ENCODE results near the gene RALGPS1.

RALGPS1 gene

GRCh38 chr9:126891676-126892075 lies 22.9 kb upstream of the RALGPS1 start:
- Histone ChIP-seq H3K27ac (replicated peaks) (no peak overlapping the region), H3K27me3 (ENCODE audit: insufficient read depth, poor library complexity, severe bottlenecking) (no peaks in the 10 kb centered on the region), H3K4me3 (replicated peaks; ENCODE audit: insufficient read depth, low read length) (no peak overlapping the region)
- DNase-seq (ENCODE audit: low read depth in 1 of 2, low spot score in 1 of 2), result no peak
- TF ChIP-seq GABPA (IDR thresholded peaks at IDR 0.05; ENCODE audit: low read depth), result no peak
- TF ChIP-seq CTCF (IDR thresholded peaks at IDR 0.05; ENCODE audit: insufficient read depth, low read length), result no peak
- no peak for TF ChIP-seq REST (IDR thresholded peaks at IDR 0.05; ENCODE audit: insufficient replicate concordance, low read depth)
- TF ChIP-seq POLR2AphosphoS5 (IDR thresholded peaks at IDR 0.05; ENCODE audit: low read depth), result no peak
- TF ChIP-seq SPI1 (IDR thresholded peaks at IDR 0.05; ENCODE audit: borderline replicate concordance, low read depth), result no peak

GRCh38 chr9:126893079-126893478 lies 21.5 kb upstream of the RALGPS1 start:
- TF ChIP-seq GABPA (IDR thresholded peaks at IDR 0.05; ENCODE audit: low read depth), result no peak
- TF ChIP-seq REST (IDR thresholded peaks at IDR 0.05; ENCODE audit: insufficient replicate concordance, low read depth), result no peak
- TF ChIP-seq POLR2AphosphoS5 (IDR thresholded peaks at IDR 0.05; ENCODE audit: low read depth), result no peak
- no peak for TF ChIP-seq CTCF (IDR thresholded peaks at IDR 0.05; ENCODE audit: insufficient read depth, low read length)
- TF ChIP-seq SPI1 (IDR thresholded peaks at IDR 0.05; ENCODE audit: borderline replicate concordance, low read depth), result no peak
- no peak for DNase-seq (ENCODE audit: low read depth in 1 of 2, low spot score in 1 of 2)

GRCh38 chr9:126894052-126894603 lies 20.5 kb upstream of the RALGPS1 start:
- TF ChIP-seq POLR2AphosphoS5 (IDR thresholded peaks at IDR 0.05; ENCODE audit: low read depth) (no peak), GABPA (IDR thresholded peaks at IDR 0.05; ENCODE audit: low read depth) (no peak), CTCF (IDR thresholded peaks at IDR 0.05; ENCODE audit: insufficient read depth, low read length) (no peak), REST (IDR thresholded peaks at IDR 0.05; ENCODE audit: insufficient replicate concordance, low read depth) (no peak), SPI1 (IDR thresholded peaks at IDR 0.05; ENCODE audit: borderline replicate concordance, low read depth) (no peak)
- no peak overlapping the region for H3K27ac ChIP-seq (replicated peaks)

More at GRCh38 chr9:126893079-126893478, 21.5 kb upstream of the RALGPS1 start:
- H3K4me3 ChIP-seq (replicated peaks; ENCODE audit: insufficient read depth, low read length), result no peak overlapping the region
- no peak overlapping the region for H3K27ac ChIP-seq (replicated peaks)
- no peaks in the 10 kb centered on the region for H3K27me3 ChIP-seq (ENCODE audit: insufficient read depth, poor library complexity, severe bottlenecking)

More at GRCh38 chr9:126894052-126894603, 20.5 kb upstream of the RALGPS1 start:
- H3K27me3 ChIP-seq (ENCODE audit: insufficient read depth, poor library complexity, severe bottlenecking), result no peaks in the 10 kb centered on the region
- H3K4me3 ChIP-seq (replicated peaks; ENCODE audit: insufficient read depth, low read length), result no peak overlapping the region
- DNase-seq (ENCODE audit: low read depth in 1 of 2, low spot score in 1 of 2), result no peak
